H9 (cell line): ENCODE measurements around the gene WEE1. TPM values are rescaled to one million over a fixed set of nuclear protein-coding genes. Genes with fewer than 3 reads are reported as not detected.

Source experiments
- DNase-seq: peaks from one replicate; pipeline ENCODE4 v3.0.0-alpha.2; 2017
- H2AFZ ChIP-seq: one replicate; pipeline ENCODE4 v1.6.1; 2013; ENCODE audit warnings: mild to moderate bottlenecking, low read length, control low read depth, moderate library complexity
- H2AK5ac ChIP-seq: 2 replicates; pipeline ENCODE4 v1.6.1; 2013; ENCODE audit warnings: low read length, control low read depth, mixed read lengths; ENCODE audit not compliant: insufficient read length
- H2BK120ac ChIP-seq: one replicate; pipeline ENCODE4 v1.6.1; 2013; ENCODE audit warnings: low read depth, mild to moderate bottlenecking, low read length, control low read depth, inconsistent platforms; ENCODE audit not compliant: poor library complexity, severe bottlenecking
- H2BK12ac ChIP-seq: 2 replicates; pipeline ENCODE4 v1.6.1; 2013; ENCODE audit warnings: low read length, control low read depth, mixed read lengths, low read depth; ENCODE audit not compliant: insufficient read length
- H2BK15ac ChIP-seq: 2 replicates; pipeline ENCODE4 v1.6.1; 2013; ENCODE audit warnings: low read depth, low read length, control low read depth
- H2BK20ac ChIP-seq: one replicate; pipeline ENCODE4 v1.6.1; 2013; ENCODE audit warnings: low read depth, mild to moderate bottlenecking, low read length, control low read depth, inconsistent platforms; ENCODE audit not compliant: poor library complexity, severe bottlenecking
- H2BK5ac ChIP-seq: 2 replicates; pipeline ENCODE4 v1.6.1; 2013; ENCODE audit warnings: low read length, control low read depth, mixed read lengths; ENCODE audit not compliant: insufficient read length
- H3K14ac ChIP-seq: 2 replicates; pipeline ENCODE4 v1.6.1; 2013; ENCODE audit warnings: low read length, control low read depth; ENCODE audit not compliant: insufficient read depth
- H3K18ac ChIP-seq: 2 replicates; pipeline ENCODE4 v1.6.1; 2013; ENCODE audit warnings: low read depth, mild to moderate bottlenecking, mixed read lengths, low read length, control low read depth; ENCODE audit not compliant: insufficient read length
- H3K23ac ChIP-seq: 2 replicates; pipeline ENCODE4 v1.6.1; 2013; ENCODE audit warnings: low read length, control low read depth, mixed read lengths, low read depth; ENCODE audit not compliant: insufficient read length
- H3K23me2 ChIP-seq: 2 replicates; pipeline ENCODE4 v1.6.1; 2013; ENCODE audit warnings: low read depth, mild to moderate bottlenecking, mixed read lengths, low read length, control low read depth; ENCODE audit not compliant: insufficient read length, poor library complexity, severe bottlenecking
- H3K27ac ChIP-seq: 2 replicates; pipeline ENCODE4 v1.5.1; 2013; ENCODE audit warnings: low read length, control low read depth, mixed read lengths, low read depth; ENCODE audit not compliant: insufficient read length
- H3K27me3 ChIP-seq: 2 replicates; pipeline ENCODE4 v1.6.1; 2013; ENCODE audit warnings: low read length, control low read depth, inconsistent platforms; ENCODE audit not compliant: insufficient read depth
- H3K4ac ChIP-seq: 2 replicates; pipeline ENCODE4 v1.6.1; 2013; ENCODE audit warnings: low read depth, mild to moderate bottlenecking, control low read depth, inconsistent platforms, low read length, moderate library complexity
- H3K4me1 ChIP-seq: 2 replicates; pipeline ENCODE4 v1.6.1; 2013; ENCODE audit warnings: low read length, control low read depth, inconsistent platforms; ENCODE audit not compliant: insufficient read depth
- H3K4me2 ChIP-seq: 2 replicates; pipeline ENCODE4 v1.6.1; 2013; ENCODE audit warnings: low read length, control low read depth, mixed read lengths; ENCODE audit not compliant: insufficient read length, insufficient read depth
- H3K56ac ChIP-seq: 2 replicates; pipeline ENCODE4 v1.6.1; 2013; ENCODE audit warnings: low read depth, mild to moderate bottlenecking, mixed read lengths, low read length, control low read depth; ENCODE audit not compliant: insufficient read length
- H3K79me1 ChIP-seq: 2 replicates; pipeline ENCODE4 v1.6.1; 2013; ENCODE audit warnings: low read depth, mild to moderate bottlenecking, moderate library complexity, low read length, control low read depth, inconsistent platforms; ENCODE audit not compliant: insufficient read depth, poor library complexity, severe bottlenecking
- H3K79me2 ChIP-seq: 2 replicates; pipeline ENCODE4 v1.6.1; 2013; ENCODE audit warnings: low read length, control low read depth, inconsistent platforms; ENCODE audit not compliant: insufficient read depth
- H3K9ac ChIP-seq: 2 replicates; pipeline ENCODE4 v1.6.1; 2013; ENCODE audit warnings: low read length, control low read depth, mixed read lengths; ENCODE audit not compliant: insufficient read length; ENCODE audit errors: extremely low read depth
- H3K9me3 ChIP-seq: one replicate; pipeline ENCODE4 v1.6.1; 2013; ENCODE audit warnings: low read depth, low read length, inconsistent platforms; ENCODE audit not compliant: control insufficient read depth
- H3T11ph ChIP-seq: one replicate; pipeline ENCODE4 v1.6.1; 2013; ENCODE audit warnings: mild to moderate bottlenecking, low read length, control low read depth, inconsistent platforms
- H4K20me1 ChIP-seq: one replicate; pipeline ENCODE4 v1.6.1; 2013; ENCODE audit not compliant: control insufficient read depth, insufficient read length, insufficient read depth
- H4K5ac ChIP-seq: 2 replicates; pipeline ENCODE4 v1.6.1; 2013; ENCODE audit warnings: low read depth, mild to moderate bottlenecking, mixed read lengths, low read length, control low read depth; ENCODE audit not compliant: insufficient read length
- H4K8ac ChIP-seq: replicated peaks from 2 replicates; pipeline ENCODE4 v1.6.1; 2013; ENCODE audit warnings: low read length, control low read depth, mixed read lengths, low read depth; ENCODE audit not compliant: insufficient read length
- H4K91ac ChIP-seq: 2 replicates; pipeline ENCODE4 v1.6.1; 2013; ENCODE audit warnings: low read depth, mild to moderate bottlenecking, moderate library complexity, mixed read lengths, low read length, control low read depth; ENCODE audit not compliant: insufficient read length
- H3K27ac Mint-ChIP-seq, 3 experiments: 2 replicates in 2 of 3; 3 replicates in 1 of 3; pipeline ENCODE4 v1.8.0; 2020 to 2021; ENCODE audit warnings: mixed read lengths in 3 of 3, mild to moderate bottlenecking in 1 of 3, moderate library complexity in 1 of 3
- H3K27me3 Mint-ChIP-seq: 2 replicates; pipeline ENCODE4 v1.8.0; 2021; ENCODE audit warnings: low read depth, mild to moderate bottlenecking, moderate library complexity, mixed read lengths
- H3K36me3 Mint-ChIP-seq, 3 experiments: 2 replicates in 2 of 3; 3 replicates in 1 of 3; pipeline ENCODE4 v1.8.0; 2020 to 2021; ENCODE audit warnings: low read depth in 3 of 3, mixed read lengths in 3 of 3; ENCODE audit not compliant: insufficient read depth in 1 of 3
- H3K4me1 Mint-ChIP-seq, 2 experiments: 2 replicates each; pipeline ENCODE4 v1.8.0; 2020; ENCODE audit warnings: mixed read lengths in 2 of 2
- H3K4me3 Mint-ChIP-seq, 2 experiments: 2 replicates in 1 of 2; 3 replicates in 1 of 2; pipeline ENCODE4 v1.8.0; 2020 to 2021; ENCODE audit warnings: mild to moderate bottlenecking in 2 of 2, mixed read lengths in 2 of 2, moderate library complexity in 1 of 2
- H3K9me3 Mint-ChIP-seq, 2 experiments: 2 replicates in 1 of 2; 3 replicates in 1 of 2; pipeline ENCODE4 v1.8.0; 2020; ENCODE audit warnings: mild to moderate bottlenecking in 2 of 2, mixed read lengths in 2 of 2, moderate library complexity in 1 of 2
- CTCF ChIP-seq: fragments of 200-600 bp; sonication (generic); conservative IDR thresholded peaks from 3 replicates; pipeline ENCODE4 v1.8.0; 2021; ENCODE audit warnings: antibody characterized with exemption, mild to moderate bottlenecking
- WGBS: extraction: QIAGEN DNeasy Blood & Tissue Kit; methylation state at CpG from one replicate; pipeline ENCODE4 v1.1.7; 2013; ENCODE audit warnings: missing lambda C conversion rate, low lambda C conversion rate, mixed read lengths; ENCODE audit not compliant: insufficient read length; ENCODE audit errors: extremely low coverage; 5-methylcytosine and 5-hydroxymethylcytosine counted together
- total RNA-seq: library from RNA; stranded (reverse); gene quantifications from 2 replicates; pipeline ENCODE4 v1.2.1, GENCODE V29; 2021

WEE1 gene
- total RNA-seq, 1 experiment from 2014 or later = 142 TPM

GRCh38 chr11:9639099-9639498 is 65.6 kb downstream of the WEE1 start:
- Histone ChIP-seq H2BK5ac (no peak overlapping the region), H2AK5ac (no peak overlapping the region), H3K23ac (no peak overlapping the region), H2BK12ac (no peak overlapping the region), H3K79me1 (no peaks in the 10 kb centered on the region), H3K79me2 (no peaks in the 10 kb centered on the region), H3K27me3 (no peaks in the 10 kb centered on the region), H3K4me1 (no peaks in the 10 kb centered on the region), H4K20me1 (no peaks in the 10 kb centered on the region), H3K4me2 (no peak overlapping the region), H4K5ac (no peak overlapping the region), H3K23me2 (no peaks in the 10 kb centered on the region), H4K8ac (no peak overlapping the region), H3K14ac (no peak overlapping the region), H3T11ph (no peak overlapping the region), H3K18ac (no peak overlapping the region), H3K56ac (no peak overlapping the region), H2BK15ac (no peak overlapping the region), H3K9ac (no peak overlapping the region), H2BK20ac (no peak overlapping the region), H3K4ac (no peak overlapping the region), H2BK120ac (no peak overlapping the region), H4K91ac (no peak overlapping the region), H3K9me3 (no peaks in the 10 kb centered on the region), H3K27ac (no peak overlapping the region), H2AFZ (no peak overlapping the region)
- Mint-ChIP-seq H3K4me1 (no peaks in the 10 kb centered on the region), H3K27me3 (no peaks in the 10 kb centered on the region), H3K9me3 (no peaks in the 10 kb centered on the region), H3K27ac (no peak overlapping the region; a peak in 1 of 7 replicates), H3K4me3 (no peak overlapping the region), H3K36me3 (no peaks in the 10 kb centered on the region)
- DNase-seq = no peak
- WGBS = no CpG with 5 or more reads among the region's 5 CpGs
- no peak for TF ChIP-seq CTCF

Other genes with a start within 250 kb of the WEE1 start
- 192 and 205 TPM in 2 replicates for gene IPO7, start 189.0 kb upstream of the WEE1 start, total RNA-seq
- gene ZNF143, start 112.7 kb upstream of the WEE1 start, total RNA-seq = 23.2 and 29.2 TPM in 2 replicates
- gene SWAP70, start 90.4 kb downstream of the WEE1 start, total RNA-seq = 34.4 and 35.8 TPM in 2 replicates